Breast epithelium (tissue), 4 donors: ENCODE measurements around the gene CYTH1. TPM values are rescaled to one million over a fixed set of nuclear protein-coding genes. Genes with fewer than 3 reads are reported as not detected.

ENCODE experiments used
- DNase-seq, 2 donors: peaks; one replicate each; pipeline ENCODE4 v3.0.0-alpha.2; 2019; ENCODE audit warnings: low spot score in 2 of 2
- H3K27ac ChIP-seq, 2 donors: fragments of 200-600 bp; sonication (generic) in 1 of 2; one replicate each; pipeline ENCODE4 v1.5.1; 2016 to 2019; ENCODE audit warnings: mild to moderate bottlenecking in 1 of 2
- H3K27me3 ChIP-seq, 2 donors: fragments of 200-600 bp; sonication (generic) in 1 of 2; one replicate each; pipeline versions ENCODE4 v1.5.1 to v1.6.0; 2017 to 2019; ENCODE audit warnings: control low read depth in 1 of 2, mild to moderate bottlenecking in 1 of 2
- H3K36me3 ChIP-seq: fragments of 200-600 bp; one replicate; pipeline ENCODE4 v1.5.1; 2019
- H3K4me1 ChIP-seq, 2 donors: fragments of 200-600 bp; sonication (generic); one replicate each; pipeline ENCODE4 v1.5.1; 2016 to 2019; ENCODE audit warnings: control low read depth in 1 of 2
- H3K4me3 ChIP-seq, 3 donors: fragments of 200-600 bp; sonication (generic); 1 replicate in 2 of 3; 2 replicates in 1 of 3; pipeline ENCODE4 v1.5.1; 2016 to 2019; ENCODE audit warnings: mild to moderate bottlenecking in 3 of 3, moderate library complexity in 2 of 3
- H3K9me3 ChIP-seq, 2 donors: fragments of 200-600 bp; sonication (generic) in 1 of 2; one replicate each; pipeline ENCODE4 v1.5.1; 2016 to 2019; ENCODE audit warnings: control low read depth in 1 of 2
- CTCF ChIP-seq, 3 donors: fragments of 450-650 bp; IDR thresholded peaks; one replicate each; pipeline ENCODE4 v1.5.1; 2016 to 2017; ENCODE audit warnings: antibody characterized with exemption in 3 of 3, mild to moderate bottlenecking in 3 of 3, moderate library complexity in 3 of 3
- POLR2A ChIP-seq: fragments of 450-650 bp; IDR thresholded peaks from one replicate; pipeline ENCODE4 v1.6.1; 2016; ENCODE audit warnings: antibody characterized with exemption, mild to moderate bottlenecking, moderate library complexity
- POLR2AphosphoS5 ChIP-seq, 3 donors: sonication (generic); formaldehyde crosslinking; IDR thresholded peaks; one replicate each; pipeline ENCODE4 v1.6.1; 2017; ENCODE audit warnings: antibody characterized with exemption in 3 of 3
- intact Hi-C: fragments of 100-400 bp; cut with DNase I; formaldehyde crosslinking; loops from one replicate; pipeline ENCODE4 v1.15.1; 2023; ENCODE audit warnings: low total_unique reads
- total RNA-seq, 3 donors: library from RNA; depleted of rRNA; stranded (reverse); fragments of >200 nt; gene quantifications; one replicate each; pipeline ENCODE4 v1.1.0, GENCODE V29; 2016

The CYTH1 gene
- total RNA-seq, 3 donors from 2014 or later, result 49.5 to 64.8 (median 50.7) TPM

- H3K4me1 ChIP-seq, result no peaks in the 10 kb centered on the region
- no peaks in the 10 kb centered on the region for H3K27me3 ChIP-seq
- intact Hi-C loops, result no loop called here
- TF ChIP-seq POLR2AphosphoS5 (IDR thresholded peaks at IDR 0.05) (no peak), POLR2A (no peak), CTCF (IDR thresholded peaks at IDR 0.05) (no peak)
- H3K27ac ChIP-seq, result no peak overlapping the region
- DNase-seq, result no peak
- H3K9me3 ChIP-seq, result no peaks in the 10 kb centered on the region
- no peaks in the 10 kb centered on the region for H3K36me3 ChIP-seq
- H3K4me3 ChIP-seq, result no peak overlapping the region
Observed at GRCh38 chr17:78655251-78655940, 126.7 kb downstream of the CYTH1 start.

- H3K4me3 ChIP-seq, result no peak overlapping the region
Observed at GRCh38 chr17:78654325-78654724, 127.7 kb downstream of the CYTH1 start.

GRCh38 chr17:78653382-78653781, 128.7 kb downstream of the CYTH1 start:
- DNase-seq, result no peak
- H3K36me3 ChIP-seq, result no peaks in the 10 kb centered on the region
- intact Hi-C loops, result no loop called here
- no peaks in the 10 kb centered on the region for H3K4me1 ChIP-seq
- H3K4me3 ChIP-seq, result no peak overlapping the region
- peaks cover 0 to 8% of the 10 kb centered on the region in 2 donors for H3K9me3 ChIP-seq
- no peak overlapping the region for H3K27ac ChIP-seq
- H3K27me3 ChIP-seq, result no peaks in the 10 kb centered on the region
- TF ChIP-seq POLR2AphosphoS5 (IDR thresholded peaks at IDR 0.05) (no peak), POLR2A (no peak), CTCF (IDR thresholded peaks at IDR 0.05) (no peak)

More at GRCh38 chr17:78654325-78654724, 127.7 kb downstream of the CYTH1 start:
- H3K4me1 ChIP-seq, result no peaks in the 10 kb centered on the region
- no peaks in the 10 kb centered on the region for H3K36me3 ChIP-seq
- no peak overlapping the region for H3K27ac ChIP-seq
- intact Hi-C loops, result no loop called here
- TF ChIP-seq POLR2AphosphoS5 (IDR thresholded peaks at IDR 0.05), result no peak
- TF ChIP-seq POLR2A, result no peak
- TF ChIP-seq CTCF (IDR thresholded peaks at IDR 0.05), result no peak
- no peaks in the 10 kb centered on the region for H3K27me3 ChIP-seq
- no peaks in the 10 kb centered on the region for H3K9me3 ChIP-seq
- DNase-seq, result no peak

- TF ChIP-seq POLR2AphosphoS5 (IDR thresholded peaks at IDR 0.05) (no peak), POLR2A (no peak), CTCF (IDR thresholded peaks at IDR 0.05) (no peak)
- no peaks in the 10 kb centered on the region for H3K36me3 ChIP-seq
- H3K4me1 ChIP-seq, result no peaks in the 10 kb centered on the region
- peaks cover 0 to 11% of the 10 kb centered on the region in 2 donors for H3K9me3 ChIP-seq
- no peaks in the 10 kb centered on the region for H3K27me3 ChIP-seq
- H3K4me3 ChIP-seq, result no peak overlapping the region
- intact Hi-C loops, result no loop called here
- no peak overlapping the region for H3K27ac ChIP-seq
- no peak for DNase-seq
Observed at GRCh38 chr17:78652913-78653312, 129.2 kb downstream of the CYTH1 start.

DNA sequence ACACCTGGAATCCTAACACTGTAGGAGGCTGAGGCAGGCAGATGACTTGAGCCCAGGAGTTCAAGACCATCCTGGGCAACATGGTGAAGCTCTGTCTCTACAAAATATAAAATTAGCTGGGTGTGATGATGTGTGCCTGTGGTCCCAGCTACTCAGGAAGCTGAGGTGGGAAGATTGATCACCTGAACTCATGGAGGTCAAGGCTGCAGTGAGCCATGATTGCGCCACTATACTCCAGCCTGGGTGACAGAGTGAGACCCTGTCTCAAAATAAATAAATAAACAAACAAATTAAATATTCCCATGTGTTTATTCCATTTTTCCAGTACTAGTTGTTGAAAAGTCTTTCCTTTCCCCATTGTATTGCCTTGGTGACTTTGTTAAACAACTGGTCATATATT, 130.0 kb downstream of the CYTH1 start:
- no peak for TF ChIP-seq CTCF (IDR thresholded peaks at IDR 0.05)
- no peak for TF ChIP-seq POLR2A
- TF ChIP-seq POLR2AphosphoS5 (IDR thresholded peaks at IDR 0.05), result no peak
- Histone ChIP-seq H3K36me3 (no peaks in the 10 kb centered on the region), H3K4me3 (no peak overlapping the region), H3K27ac (no peak overlapping the region), H3K9me3 (peaks cover 0 to 11% of the 10 kb centered on the region in 2 donors), H3K27me3 (no peaks in the 10 kb centered on the region), H3K4me1 (no peaks in the 10 kb centered on the region)
- DNase-seq, result no peak
- intact Hi-C loops, result no loop called here
